ENCODE data around the gene AGBL3.
A peak's percentile ranks its signal among the peaks of the same experiment; 100 is the strongest.
"Not testable (repeated sequence)": the region's sequence is repeated elsewhere in the genome, so short reads cannot be mapped to it uniquely, and the experiment has no call there.

The AGBL3 gene

GRCh38 chr7:135168489-135169140, 182.3 kb downstream of the AGBL3 start:
- no peak for DNase-seq (ENCODE audit: low read depth)

- DNase-seq (ENCODE audit: low read depth) = peak; percentile 52
These were observed 183.0 kb downstream of the AGBL3 start for GRCh38 chr7:135169141-135169963.

- DNase-seq (ENCODE audit: low read depth) = peak; percentile 57
These were observed 183.6 kb downstream of the AGBL3 start for GRCh38 chr7:135169964-135170273.

GRCh38 chr7:135170274-135170997, 184.1 kb downstream of the AGBL3 start, which contains the start of gene CYREN:
Gene CYREN, minus strand, starts transcription at chr7:135170707. Its CDS starts 1,785 bp downstream, at chr7:135168922.
- DNase-seq (ENCODE audit: low read depth) = peak; percentile 94

GRCh38 chr7:135170998-135171481, 184.7 kb downstream of the AGBL3 start:
- DNase-seq (ENCODE audit: low read depth) = not testable (repeated sequence)

GRCh38 chr7:135171581-135172291, 185.4 kb downstream of the AGBL3 start:
- DNase-seq (ENCODE audit: low read depth) = peak; percentile 52

- not testable (repeated sequence) for DNase-seq (ENCODE audit: low read depth)
These were observed 187.6 kb downstream of the AGBL3 start for GRCh38 chr7:135173916-135174315.

GRCh38 chr7:135174941-135175340, 188.6 kb downstream of the AGBL3 start:
- no peak for DNase-seq (ENCODE audit: low read depth)

- no peak for DNase-seq (ENCODE audit: low read depth)
These were observed 189.6 kb downstream of the AGBL3 start for GRCh38 chr7:135175931-135176330.

- DNase-seq (ENCODE audit: low read depth) = no peak
These were observed 190.9 kb downstream of the AGBL3 start for GRCh38 chr7:135177028-135177696.

- no peak for DNase-seq (ENCODE audit: low read depth)
These were observed 192.1 kb downstream of the AGBL3 start for GRCh38 chr7:135178364-135178763.

GRCh38 chr7:135179321-135179925, 193.1 kb downstream of the AGBL3 start:
- no peak for DNase-seq (ENCODE audit: low read depth)

- DNase-seq (ENCODE audit: low read depth) = no peak
These were observed 193.8 kb downstream of the AGBL3 start for GRCh38 chr7:135180122-135180521.

GRCh38 chr7:135181261-135181928, 195.1 kb downstream of the AGBL3 start:
- DNase-seq (ENCODE audit: low read depth) = no peak

GRCh38 chr7:135181929-135182678, 195.8 kb downstream of the AGBL3 start:
- no peak for DNase-seq (ENCODE audit: low read depth)

- DNase-seq (ENCODE audit: low read depth) = no peak
These were observed 197.2 kb downstream of the AGBL3 start for GRCh38 chr7:135183478-135183877.

GRCh38 chr7:135184254-135184841, 198.0 kb downstream of the AGBL3 start:
- no peak for DNase-seq (ENCODE audit: low read depth)

All from iris pigment epithelial cell (primary cell).